ENCODE data around the gene ESR1.

Gene ESR1

DNA sequence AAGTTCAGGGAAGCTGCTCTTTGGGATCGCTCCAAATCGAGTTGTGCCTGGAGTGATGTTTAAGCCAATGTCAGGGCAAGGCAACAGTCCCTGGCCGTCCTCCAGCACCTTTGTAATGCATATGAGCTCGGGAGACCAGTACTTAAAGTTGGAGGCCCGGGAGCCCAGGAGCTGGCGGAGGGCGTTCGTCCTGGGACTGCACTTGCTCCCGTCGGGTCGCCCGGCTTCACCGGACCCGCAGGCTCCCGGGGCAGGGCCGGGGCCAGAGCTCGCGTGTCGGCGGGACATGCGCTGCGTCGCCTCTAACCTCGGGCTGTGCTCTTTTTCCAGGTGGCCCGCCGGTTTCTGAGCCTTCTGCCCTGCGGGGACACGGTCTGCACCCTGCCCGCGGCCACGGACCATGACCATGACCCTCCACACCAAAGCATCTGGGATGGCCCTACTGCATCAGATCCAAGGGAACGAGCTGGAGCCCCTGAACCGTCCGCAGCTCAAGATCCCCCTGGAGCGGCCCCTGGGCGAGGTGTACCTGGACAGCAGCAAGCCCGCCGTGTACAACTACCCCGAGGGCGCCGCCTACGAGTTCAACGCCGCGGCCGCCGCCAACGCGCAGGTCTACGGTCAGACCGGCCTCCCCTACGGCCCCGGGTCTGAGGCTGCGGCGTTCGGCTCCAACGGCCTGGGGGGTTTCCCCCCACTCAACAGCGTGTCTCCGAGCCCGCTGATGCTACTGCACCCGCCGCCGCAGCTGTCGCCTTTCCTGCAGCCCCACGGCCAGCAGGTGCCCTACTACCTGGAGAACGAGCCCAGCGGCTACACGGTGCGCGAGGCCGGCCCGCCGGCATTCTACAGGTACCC lies at the start of gene ESR1:
TSS of gene ESR1 (plus strand) at position 170 of the 858 bp plus-strand sequence. CDS start at position 401, 231 bp downstream.
- TF ChIP-seq, protein P1, sequence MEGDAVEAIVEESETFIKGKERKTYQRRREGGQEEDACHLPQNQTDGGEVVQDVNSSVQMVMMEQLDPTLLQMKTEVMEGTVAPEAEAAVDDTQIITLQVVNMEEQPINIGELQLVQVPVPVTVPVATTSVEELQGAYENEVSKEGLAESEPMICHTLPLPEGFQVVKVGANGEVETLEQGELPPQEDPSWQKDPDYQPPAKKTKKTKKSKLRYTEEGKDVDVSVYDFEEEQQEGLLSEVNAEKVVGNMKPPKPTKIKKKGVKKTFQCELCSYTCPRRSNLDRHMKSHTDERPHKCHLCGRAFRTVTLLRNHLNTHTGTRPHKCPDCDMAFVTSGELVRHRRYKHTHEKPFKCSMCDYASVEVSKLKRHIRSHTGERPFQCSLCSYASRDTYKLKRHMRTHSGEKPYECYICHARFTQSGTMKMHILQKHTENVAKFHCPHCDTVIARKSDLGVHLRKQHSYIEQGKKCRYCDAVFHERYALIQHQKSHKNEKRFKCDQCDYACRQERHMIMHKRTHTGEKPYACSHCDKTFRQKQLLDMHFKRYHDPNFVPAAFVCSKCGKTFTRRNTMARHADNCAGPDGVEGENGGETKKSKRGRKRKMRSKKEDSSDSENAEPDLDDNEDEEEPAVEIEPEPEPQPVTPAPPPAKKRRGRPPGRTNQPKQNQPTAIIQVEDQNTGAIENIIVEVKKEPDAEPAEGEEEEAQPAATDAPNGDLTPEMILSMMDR (IDR thresholded peaks at IDR 0.05; ENCODE audit: control insufficient read depth, extremely low read depth, insufficient read depth): no peak
- DNase-seq (ENCODE audit: low read depth): peak; percentile 15
- H3K4me3 ChIP-seq (ENCODE audit: low read depth, low read length): no peak within 1 kb of the TSS

GRCh38 chr6:151760486-151760885 lies 47.0 kb upstream of the ESR1 start:
- TF ChIP-seq, protein P1 (IDR thresholded peaks at IDR 0.05; ENCODE audit: control insufficient read depth, extremely low read depth, insufficient read depth): no peak
- DNase-seq (ENCODE audit: low read depth): no peak

GRCh38 chr6:151761851-151762250 lies 45.6 kb upstream of the ESR1 start:
- no peak overlapping the region for H3K4me3 ChIP-seq (ENCODE audit: low read depth, low read length)
- TF ChIP-seq, protein P1 (IDR thresholded peaks at IDR 0.05; ENCODE audit: control insufficient read depth, extremely low read depth, insufficient read depth): no peak
- no peak for DNase-seq (ENCODE audit: low read depth)

More at GRCh38 chr6:151760486-151760885, 47.0 kb upstream of the ESR1 start:
- no peak overlapping the region for H3K4me3 ChIP-seq (ENCODE audit: low read depth, low read length)

DNA sequence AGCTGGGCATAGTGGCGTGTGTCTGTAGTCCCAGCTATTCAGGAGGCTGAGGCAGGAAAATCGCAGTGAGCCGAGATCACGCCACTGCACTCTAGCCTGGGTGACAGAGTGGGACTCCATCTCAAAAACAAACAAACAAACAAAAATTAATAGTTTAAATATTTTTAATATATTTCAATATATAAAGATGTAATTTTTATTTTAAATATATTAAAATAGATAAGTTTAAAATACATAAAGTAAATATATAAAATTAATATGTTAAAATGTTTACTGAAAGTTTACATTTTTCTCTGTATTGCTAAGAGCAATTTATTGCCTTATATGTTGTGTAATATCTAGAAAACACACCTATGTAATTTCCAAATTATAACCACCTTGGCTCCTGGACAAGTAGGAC lies 44.7 kb upstream of the ESR1 start:
- no peak for DNase-seq (ENCODE audit: low read depth)
- no peak overlapping the region for H3K4me3 ChIP-seq (ENCODE audit: low read depth, low read length)
- TF ChIP-seq, protein P1 (IDR thresholded peaks at IDR 0.05; ENCODE audit: control insufficient read depth, extremely low read depth, insufficient read depth): no peak

GRCh38 chr6:151763303-151763702 lies 44.2 kb upstream of the ESR1 start:
- TF ChIP-seq, protein P1 (IDR thresholded peaks at IDR 0.05; ENCODE audit: control insufficient read depth, extremely low read depth, insufficient read depth): no peak
- no peak for DNase-seq (ENCODE audit: low read depth)

DNA sequence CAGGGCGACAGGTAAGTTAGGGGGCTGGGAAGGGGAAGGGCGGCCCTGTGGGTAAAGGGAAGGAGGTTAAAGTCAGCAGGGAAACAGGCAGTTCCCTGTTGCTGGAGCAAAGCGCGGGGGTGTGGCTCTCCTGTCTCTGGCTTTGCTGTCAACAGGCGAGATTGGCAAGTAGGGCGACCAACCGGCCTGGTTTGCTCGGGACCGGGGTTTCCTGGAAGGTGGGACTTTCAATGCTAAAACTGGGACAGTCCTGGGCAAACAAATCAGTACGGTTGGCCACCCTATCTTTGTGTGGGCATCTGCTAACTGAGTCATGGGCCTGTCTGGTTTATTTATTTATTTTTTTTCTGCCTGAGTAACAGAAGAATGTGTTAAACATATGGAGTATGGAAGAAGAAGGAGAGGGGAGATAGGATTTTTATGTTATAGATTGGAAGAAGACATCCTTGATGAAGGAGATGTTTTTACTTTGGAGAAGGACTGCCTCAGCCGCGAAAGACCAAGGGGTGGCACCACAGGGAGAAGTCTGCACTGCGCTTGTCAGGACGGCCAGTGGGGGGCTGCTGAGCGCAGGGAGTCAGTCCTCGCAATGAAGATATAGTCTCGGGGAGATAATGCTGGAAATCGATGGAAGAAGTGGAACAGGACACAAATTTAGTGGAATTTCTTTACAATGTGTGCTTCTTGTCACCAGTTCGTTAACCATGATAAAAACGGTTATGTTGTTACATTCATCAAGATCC lies 43.4 kb upstream of the ESR1 start:
- H3K4me3 ChIP-seq (ENCODE audit: low read depth, low read length): no peak overlapping the region
- DNase-seq (ENCODE audit: low read depth): peak; percentile 55
- TF ChIP-seq, protein P1 (IDR thresholded peaks at IDR 0.05; ENCODE audit: control insufficient read depth, extremely low read depth, insufficient read depth): peak; percentile 57

More at GRCh38 chr6:151763303-151763702, 44.2 kb upstream of the ESR1 start:
- no peak overlapping the region for H3K4me3 ChIP-seq (ENCODE audit: low read depth, low read length)
